Hematopoietic multipotent progenitor cell treated with erythropoietin and hydrocortisone succinate and interleukin-3 and kit ligand, for 15 days (in vitro differentiated cells): ENCODE results near the gene NOVA2.

ENCODE experiments used
- DNase-seq: peaks from one replicate; pipeline ENCODE4 v3.0.0-alpha.2; 2015; ENCODE audit warnings: low spot score

Gene NOVA2

DNA sequence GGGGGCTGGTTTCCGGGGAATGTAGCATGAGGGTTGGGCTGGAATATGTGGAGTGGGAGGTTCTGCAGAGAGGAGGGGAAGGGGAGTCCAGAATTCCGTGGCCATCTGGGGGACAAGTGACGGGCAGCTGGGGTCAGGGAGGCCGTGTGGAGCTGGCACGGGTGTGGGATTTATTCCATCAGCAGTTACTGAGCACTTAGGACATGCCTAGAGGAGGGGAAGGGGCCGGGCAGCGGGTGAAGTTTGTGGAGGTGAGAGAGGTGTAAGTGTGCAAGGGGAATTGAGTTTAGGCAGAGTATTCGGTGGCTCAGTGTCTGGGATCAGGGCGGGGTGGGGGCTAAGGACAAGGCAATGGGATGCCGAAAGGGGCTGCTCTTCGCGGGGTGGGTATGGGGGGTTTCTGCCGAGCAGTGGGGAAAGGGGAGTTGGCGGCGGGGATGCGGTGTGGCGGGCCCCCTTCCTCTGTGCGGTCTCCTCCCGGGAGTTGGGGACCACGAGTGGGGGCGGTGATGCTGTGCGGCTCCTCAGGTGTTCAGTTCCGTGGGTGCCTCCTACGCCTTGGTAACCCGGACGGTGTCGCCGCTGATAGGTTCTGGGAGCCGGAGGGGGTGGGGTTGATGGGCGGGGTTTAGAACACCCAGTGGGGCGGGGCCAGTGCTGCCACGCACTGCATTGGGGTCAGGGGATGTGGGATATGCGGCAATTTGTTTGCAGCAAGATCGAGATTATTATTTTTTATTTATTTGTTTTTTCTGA is 27.0 kb upstream of the NOVA2 start:
- peak; percentile 63 for DNase-seq

DNA sequence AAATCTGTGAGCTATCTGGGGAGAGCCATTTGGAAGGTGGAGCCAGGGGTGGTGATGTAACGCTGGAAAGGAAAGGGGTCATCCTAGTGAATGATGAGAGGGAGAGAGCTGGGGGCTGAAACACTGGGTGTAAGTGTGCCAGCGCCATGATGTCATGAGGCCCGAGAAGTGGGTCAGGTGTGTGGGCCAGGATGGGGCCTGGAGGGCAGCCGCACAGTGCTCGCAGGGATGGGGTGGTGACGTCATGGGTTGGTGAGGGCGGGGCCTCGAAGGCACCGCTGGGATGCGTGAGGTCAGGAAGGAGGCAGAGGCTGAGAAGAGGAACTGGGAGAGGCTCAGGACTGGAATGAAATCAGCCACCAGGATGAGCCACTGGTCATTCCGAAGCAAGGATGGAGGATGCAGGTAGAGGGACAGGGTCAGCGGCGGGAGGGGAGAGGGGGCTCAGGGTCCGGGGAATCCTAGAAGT is 26.0 kb upstream of the NOVA2 start:
- DNase-seq: no peak

DNA sequence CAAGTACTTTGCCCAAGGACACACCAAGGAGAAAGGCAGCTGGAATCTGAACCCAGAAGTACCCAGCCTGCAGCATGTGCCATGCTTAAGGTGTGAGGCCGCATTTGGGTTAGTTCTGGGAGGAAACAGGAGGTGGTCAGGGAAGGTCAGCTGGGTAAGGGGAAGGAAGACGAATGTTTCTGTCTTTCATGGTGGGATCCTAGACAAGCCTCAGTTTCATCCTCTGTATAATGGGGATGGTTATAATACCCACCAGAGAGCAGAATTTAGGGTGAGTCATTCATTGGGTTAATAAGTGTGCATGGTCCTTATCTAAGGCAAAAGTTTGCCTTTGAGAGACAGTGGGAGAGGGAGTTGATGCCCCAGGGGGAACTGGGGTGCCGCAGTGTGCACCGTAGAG is 25.2 kb upstream of the NOVA2 start:
- no peak for DNase-seq

DNA sequence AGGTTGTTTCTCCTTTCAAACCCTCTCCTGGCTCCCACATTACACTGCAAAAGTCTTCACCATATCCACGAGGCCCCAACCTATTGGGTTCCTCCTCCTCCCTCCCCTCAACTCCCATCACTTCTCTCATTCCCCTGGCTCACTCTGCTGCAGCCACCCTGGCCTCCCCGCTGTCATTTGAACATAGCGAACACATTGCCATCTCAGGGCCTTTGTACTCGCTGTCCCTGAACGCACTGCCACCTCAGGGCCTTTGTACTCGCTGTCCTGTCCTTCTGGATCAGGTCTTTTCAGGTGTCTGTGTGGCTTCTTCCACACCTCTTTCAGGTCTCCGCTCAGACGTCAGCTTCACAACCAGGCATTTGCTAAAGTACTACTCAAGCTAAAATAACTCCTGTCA is 23.3 kb upstream of the NOVA2 start:
- no peak for DNase-seq

DNA sequence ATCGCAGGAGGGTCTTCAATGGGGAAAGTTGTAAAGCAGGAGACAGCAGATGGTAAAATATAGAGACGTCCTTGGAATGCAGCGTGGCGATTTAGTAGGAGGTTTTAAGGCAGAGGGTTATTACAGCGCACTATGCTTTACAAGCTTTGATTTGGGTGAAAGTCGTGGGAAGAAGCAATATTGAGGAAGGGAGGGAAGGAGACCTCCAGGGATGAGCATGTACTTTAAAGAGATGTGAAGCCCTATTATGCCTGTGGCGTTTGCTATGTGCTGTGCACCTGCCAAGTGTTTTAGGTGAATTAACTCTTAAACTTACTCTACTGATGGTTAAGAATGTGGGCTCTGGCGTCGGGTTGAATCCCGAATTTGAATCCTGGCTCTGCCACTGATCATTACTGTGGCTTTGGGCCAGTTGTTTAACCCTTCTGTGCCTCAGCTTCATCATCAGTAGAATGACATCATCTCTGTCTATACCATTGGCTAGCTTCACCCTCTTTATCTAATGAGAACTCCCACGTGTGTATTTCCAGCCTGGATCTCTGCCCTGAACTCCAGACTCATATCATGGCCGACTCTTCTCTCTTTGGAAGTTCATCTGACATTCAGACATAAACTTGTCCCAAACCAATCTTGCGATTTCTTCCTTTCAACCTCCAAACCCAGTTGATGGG is 22.2 kb upstream of the NOVA2 start:
- DNase-seq: peak; percentile 15

DNA sequence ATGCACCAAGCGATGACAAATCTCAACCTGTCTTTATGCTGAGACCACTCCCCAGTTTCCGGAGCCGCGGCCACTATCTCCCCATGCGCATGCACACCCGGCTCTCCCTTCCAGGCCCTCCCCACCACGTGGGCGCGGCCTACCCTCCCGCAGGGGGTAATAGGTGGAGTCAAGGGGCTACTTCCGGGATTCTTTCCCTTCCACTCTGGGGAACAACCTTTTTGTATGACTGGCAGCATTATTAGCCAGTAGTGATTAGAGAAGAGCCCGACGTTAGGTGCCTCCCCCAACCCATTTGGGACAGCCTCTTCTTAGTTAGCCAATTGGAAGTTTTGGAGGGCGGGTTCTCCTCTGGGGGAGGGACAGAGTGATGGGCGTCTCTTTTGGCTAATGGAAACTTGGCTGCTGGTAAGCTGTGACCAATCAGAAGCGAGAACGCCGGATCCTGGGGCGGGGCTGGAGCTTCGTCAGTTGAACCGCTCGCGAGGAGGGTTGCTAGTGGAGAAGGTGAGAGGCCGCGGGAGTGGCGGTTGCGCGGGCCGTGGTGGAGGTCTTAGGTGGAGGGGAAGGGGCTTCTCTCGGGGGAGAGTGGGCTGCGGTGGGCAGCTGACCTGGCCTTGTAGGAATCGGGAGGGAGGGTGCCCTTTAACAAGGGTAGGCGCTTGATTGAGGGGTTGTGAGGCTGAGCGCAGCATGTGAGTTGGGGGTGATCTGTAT is 21.5 kb upstream of the NOVA2 start, which contains the start of gene CCDC61:
TSS of gene CCDC61 (plus strand) at position 470 of the 717 bp plus-strand sequence. CDS start 7,552 bp downstream, outside the sequence.
- DNase-seq: peak; percentile 99

DNA sequence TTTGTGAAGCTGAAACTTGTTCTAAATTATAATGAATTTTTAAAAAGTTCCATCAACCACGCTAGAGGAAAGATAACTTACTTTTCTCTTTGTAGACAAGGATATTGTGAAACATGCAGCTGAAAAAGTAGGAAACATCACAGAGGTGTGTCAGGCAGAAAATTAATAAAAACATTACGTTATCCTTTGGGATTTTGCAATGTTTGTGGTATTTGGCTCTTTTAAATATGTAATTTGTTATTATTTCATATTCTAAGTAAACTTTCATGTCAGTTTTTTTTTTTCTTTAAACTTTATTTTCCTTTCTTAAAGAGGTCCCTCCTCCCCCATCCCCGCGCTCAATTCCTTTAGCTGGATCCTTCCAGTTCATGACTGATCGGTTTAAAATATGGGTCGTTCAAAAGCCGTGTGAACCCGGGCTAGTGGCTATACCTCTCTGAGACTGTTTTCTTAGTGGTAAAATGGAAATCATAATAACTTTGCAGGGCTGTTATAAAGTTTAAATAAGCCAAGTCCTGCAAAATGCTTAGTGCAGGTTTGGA is 20.9 kb upstream of the NOVA2 start:
- DNase-seq: no peak

DNA sequence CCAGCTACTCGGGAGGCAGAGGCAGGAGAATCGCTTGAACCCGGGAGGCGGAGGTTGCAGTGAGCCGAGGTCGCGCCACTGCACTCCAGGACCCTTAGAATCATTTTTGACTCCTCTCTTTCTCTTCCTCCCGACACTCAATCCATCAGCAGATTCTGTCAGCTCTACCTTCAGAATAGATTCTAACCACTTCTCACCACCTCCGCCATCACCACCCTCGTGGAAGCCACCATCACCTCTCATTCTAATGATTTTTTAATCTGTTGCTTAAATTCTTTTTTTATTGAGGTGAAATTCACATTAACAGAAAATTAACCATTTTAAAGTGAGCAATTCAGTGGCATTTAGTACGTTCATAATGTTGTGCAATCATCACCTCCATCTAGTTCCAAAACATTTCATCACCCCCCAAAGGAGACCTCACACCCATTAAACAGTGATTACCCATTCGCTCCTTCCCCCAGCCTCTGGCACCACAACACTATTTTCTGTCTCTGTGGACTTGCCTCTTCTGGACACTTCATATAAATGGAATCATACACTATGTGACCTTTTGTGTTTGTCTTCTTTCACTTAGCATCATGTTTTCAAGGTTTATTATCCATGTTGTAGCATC is 16.6 kb upstream of the NOVA2 start:
- no peak for DNase-seq

DNA sequence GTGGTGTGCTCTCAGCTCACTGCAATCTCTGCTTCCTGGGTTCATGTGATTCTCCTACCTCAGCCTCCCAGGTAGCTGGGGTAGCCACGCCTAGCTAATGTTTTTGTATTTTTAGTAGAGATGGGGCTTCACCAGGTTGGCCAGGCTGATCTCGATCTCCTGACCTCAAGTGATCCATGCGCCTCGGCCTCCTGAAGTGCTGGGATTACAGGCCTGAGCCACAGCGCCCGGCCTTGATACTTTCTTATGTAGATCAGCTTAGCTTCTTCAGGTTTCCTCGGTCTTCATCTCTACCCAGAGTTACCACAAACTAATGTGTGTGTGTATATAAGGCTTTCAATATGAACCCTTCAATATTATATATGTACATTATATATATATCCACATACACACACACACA is 11.7 kb upstream of the NOVA2 start:
- DNase-seq: no peak

DNA sequence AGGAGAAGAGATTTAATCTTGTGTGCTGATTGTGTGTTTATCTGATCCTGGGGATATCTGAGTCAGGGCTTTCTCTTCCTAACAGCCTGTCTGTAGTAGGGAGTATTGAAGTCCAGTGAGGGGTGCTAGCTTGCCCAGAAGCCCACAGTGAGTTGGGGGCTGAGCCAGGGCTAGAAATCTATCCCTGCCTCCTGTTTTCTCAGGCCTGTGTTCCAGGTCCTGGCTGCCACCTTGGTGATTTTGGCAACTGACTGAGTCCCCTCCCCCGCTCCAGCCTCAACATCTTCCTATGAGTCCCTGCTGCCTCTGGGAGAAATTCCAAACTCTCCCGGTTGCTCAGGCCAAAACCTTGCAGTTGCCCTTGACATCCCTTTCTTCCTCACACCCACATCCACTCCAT is 7.7 kb upstream of the NOVA2 start:
- no peak for DNase-seq

DNA sequence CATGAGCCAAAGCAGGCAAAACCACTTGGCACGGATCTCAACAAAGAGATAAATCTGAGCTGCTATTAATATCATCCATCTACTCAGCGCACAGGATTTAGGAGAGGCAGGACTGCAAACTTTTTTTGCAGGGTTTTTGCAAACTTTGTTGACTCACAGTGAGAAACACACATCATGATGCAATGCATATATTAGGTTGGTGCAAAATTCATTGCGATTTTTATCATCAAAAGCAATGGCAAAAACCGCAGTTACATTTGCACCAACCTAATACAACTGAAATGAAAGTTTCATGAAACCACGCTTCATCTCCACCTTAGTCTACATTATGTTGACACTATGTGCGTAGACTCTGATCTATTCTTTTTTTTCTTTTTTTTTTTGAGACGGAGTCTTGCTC is 4.5 kb upstream of the NOVA2 start:
- DNase-seq: no peak

DNA sequence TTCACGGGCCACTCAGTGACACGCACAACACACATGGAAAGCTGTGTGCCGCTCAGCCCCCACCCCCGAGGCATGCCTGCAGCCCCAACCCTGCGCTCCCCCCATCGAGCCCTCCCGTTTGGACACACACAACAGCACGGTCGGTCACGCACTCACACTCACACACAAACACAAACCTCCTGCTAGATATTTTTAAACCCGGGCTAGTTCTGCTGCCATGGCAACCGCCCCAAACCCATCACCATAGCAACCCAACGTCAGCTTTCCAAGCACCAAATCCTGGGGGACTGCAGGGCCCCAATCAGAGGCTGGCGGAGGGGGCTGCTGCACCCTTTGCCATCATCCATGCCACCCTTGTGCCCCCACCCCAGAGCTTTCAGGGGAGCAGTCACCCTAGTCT is 2.5 kb upstream of the NOVA2 start:
- no peak for DNase-seq

DNA sequence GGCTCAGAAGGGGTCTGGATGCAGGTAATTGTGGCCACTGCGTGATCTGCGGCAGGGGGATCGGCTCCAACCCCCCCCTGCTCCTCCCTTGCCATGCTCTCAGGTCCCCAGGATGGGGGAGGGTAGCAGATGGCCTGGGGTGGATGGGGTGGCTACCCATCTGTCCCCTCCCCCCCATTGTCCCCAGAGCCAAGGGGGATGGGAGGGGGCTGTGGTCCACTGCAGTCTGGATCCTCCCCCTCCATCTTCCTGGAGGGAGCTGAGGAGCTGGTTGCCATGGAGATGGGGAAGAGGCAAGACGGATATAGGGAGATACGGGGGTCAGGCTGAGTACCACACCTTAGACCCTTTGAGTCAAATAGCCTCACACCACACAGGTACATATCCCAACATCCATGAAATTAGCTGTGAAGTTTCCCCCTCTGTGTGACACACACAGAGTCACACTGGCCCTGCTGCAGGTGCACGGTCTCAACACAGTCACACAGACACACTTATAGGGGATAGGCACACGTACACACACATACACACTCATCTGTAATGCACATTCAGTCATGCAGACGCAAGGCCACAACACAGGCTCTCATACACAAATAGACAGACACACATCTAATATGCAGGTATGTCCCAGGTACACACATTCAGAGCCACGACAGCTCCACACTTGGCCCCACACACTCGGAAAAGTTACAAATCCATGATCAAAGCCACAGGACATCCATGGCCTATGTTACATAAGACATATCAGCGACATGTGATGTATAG is 1.8 kb upstream of the NOVA2 start:
- no peak for DNase-seq

DNA sequence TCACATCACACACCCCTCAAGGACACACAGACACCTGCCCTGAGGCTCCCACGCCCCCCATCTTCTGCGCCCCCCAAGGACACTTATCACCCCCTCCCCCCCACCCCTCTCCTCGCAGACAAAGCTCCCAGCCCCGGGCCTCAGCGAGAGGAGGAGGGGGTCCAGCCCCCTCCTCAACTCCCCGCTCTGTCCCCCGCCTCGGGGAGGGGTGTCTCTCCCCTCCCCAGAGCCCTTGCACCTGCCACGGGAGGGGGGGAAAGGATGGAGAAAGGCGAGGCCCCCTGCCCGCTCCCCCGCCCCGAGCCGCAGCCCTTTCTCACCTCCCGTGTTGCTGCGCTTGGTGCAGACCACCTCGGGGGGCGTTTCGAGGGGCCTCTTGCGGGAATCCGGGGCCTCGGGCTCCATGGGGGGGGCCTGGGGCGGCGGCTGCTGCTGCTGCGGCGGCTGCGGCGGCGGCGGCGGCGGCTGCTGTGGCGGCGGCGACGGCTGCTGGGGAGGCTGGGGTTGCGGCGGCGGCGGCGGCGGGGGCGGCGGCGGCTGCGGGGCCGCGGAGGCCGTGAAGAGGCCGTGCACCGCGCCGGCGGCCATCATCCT is 621 bp downstream of the NOVA2 start:
- DNase-seq: no peak

DNA sequence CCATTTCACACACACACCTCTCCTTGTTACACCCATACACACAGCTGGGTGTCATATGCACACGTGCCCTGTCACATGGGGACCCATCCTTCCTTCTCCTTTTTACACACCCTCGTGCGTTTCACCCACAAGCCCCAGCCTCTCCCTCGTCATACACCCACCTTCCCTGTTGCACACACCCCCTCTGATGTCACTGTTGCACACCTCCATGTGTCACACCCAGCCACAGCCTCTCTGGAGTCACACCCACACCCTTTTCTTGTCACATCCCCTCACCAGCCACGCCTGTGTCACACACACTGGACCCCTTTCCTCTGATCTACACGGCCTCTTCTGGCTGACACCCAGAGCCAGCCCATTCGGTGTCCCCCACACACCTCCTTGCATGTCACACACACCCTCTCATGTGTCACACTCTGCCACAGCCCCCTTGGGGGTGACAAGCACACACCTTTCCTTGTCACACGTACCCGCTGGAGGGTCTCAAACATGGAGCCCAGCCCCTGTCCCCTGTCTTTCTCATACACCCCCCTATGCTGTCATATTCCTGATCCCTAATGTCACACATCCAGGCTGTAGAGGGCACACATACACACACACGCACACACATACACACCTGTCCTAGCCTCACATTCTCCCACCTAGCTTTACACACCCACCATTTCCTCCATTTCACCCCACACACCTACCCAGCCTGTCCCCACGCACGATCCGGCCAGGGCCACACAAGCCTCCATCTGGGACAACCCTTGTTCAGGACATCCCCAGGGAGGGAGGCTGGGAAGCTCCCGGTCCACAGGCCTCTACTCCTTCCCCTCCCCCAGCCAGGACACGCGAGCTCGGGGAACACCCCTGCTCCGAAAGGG is 1.4 kb downstream of the NOVA2 start:
- no peak for DNase-seq

DNA sequence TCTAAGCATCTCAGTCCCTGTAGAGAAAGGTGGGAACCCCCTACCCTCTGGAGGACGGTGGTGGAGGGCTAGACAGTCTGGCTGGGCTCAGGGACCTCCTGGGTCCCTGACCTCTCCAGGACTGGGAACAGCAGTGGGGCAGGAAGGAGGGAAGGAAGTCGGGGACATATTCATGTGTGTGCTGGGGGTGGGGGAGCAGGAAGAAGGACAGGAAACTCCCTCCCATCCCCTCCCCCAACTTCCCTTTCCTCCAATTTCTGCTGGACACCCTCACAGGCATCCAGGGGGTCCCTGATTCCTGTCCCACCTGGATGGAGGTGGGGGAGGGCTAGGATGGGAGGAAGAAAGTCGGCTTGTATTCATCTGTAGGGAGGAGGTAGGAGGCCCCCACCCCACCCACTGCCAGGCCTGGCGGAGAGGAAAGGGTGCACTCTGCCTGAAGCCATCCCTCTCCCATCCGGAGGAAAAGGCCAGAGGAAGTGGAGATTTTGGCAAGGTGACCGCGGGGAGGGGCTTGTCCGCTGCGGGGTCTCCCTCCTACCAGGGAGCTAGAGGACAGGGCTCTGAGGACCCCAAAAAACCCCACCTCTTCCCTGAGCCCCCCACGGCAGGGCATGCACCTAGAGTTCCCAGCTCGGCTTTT is 2.3 kb downstream of the NOVA2 start:
- no peak for DNase-seq

DNA sequence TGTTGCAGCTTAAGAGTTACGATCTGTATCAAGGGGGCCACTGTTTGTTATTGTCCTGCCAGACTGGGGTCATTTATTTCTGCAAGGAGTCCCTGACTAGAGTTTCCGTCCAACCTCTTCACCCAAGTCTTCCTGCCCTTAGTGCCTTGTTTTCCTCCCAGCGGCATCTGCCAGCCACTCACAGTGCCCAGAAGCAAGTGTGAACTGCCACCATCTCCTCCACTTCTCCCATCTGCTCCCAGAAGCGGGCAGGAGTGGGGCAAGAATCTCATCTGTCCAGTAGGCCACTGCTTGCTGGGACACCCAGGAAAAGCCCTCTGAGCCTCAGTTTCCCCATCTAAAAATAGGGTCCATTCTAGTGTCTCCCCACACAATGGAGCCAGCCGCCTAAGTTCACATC is 4.0 kb downstream of the NOVA2 start:
- DNase-seq: no peak

DNA sequence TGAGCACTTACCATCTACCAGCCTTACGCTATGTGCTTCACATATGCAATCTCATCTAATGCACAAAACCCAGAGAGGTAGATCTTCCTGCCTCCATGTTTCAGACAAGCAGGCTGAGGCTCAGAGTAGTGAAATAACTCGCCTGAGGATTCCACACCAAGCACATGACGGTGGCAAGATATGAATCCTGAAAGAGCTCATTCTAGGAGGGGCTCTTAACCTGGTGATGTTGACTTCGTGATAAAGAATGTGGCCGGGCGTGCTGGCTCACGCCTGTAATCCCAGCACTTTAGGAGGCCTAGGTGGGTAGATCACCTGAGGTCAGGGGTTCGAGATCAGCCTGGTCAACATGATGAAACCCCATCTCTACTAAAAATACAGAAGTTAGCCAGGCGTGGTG is 5.0 kb downstream of the NOVA2 start:
- DNase-seq: no peak

DNA sequence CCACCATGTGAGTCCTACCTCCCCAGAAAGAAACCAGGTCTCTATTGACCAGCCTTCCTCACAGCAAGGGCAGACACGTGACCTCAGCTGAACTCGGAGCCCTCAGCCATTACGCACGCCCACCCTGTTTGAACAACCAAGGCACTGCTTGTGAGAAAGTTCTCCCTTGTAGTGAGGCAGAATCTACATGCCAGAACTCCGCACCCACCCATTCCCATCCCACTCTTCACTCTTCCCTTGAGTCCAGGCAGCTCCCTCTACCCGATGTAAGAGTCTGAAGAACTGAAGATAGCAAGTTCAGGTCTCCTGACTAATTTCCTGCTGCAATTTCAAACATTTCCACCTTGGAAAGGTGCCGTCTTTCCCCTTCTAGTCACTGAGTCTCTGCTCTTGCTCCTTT is 6.4 kb downstream of the NOVA2 start:
- no peak for DNase-seq

DNA sequence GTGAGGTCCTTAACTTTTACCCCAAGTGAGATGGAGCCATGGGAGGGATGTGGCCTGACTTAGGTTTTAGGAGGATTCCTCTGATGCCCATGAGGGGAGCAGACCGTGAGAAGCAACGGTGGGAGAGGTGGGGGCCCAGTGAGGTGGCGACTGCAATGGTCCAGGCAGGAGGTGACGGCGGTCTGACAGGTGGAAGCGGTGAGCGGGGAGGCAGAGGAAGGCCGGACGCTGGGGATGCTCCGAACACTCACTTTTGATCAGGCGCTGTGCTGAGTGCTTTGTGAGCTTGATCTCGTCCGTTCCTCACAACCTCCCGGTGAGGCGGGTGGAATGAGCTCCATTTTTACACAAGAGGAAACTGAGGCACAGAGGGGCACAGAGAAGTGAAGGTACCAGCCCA is 11.6 kb downstream of the NOVA2 start:
- DNase-seq: no peak
